ENCODE results near the gene ACVR1C. TPM values are rescaled to one million over a fixed set of nuclear protein-coding genes. Genes with fewer than 3 reads are reported as not detected.
"Not testable (repeated sequence)": the region's sequence is repeated elsewhere in the genome, so short reads cannot be mapped to it uniquely, and the experiment has no call there.

Gene ACVR1C
- total RNA-seq, 1 donor from 2014 or later, result 0.95 TPM

GRCh38 chr2:157566113-157566512 is 62.6 kb downstream of the ACVR1C start:
- not testable (repeated sequence) for H3K9me3 ChIP-seq (ENCODE audit: insufficient read depth, low read depth, low read length); H3K36me3 ChIP-seq (ENCODE audit: insufficient read depth, low read length); H3K4me1 Mint-ChIP-seq (ENCODE audit: low read depth, unreplicated experiment); H2AFZ ChIP-seq (ENCODE audit: low read depth, low read length); H3K27me3 ChIP-seq (ENCODE audit: insufficient read depth, low read length); H3K27ac Mint-ChIP-seq (ENCODE audit: unreplicated experiment); FAIRE-seq; H3K9me3 Mint-ChIP-seq (ENCODE audit: unreplicated experiment); H3K27ac ChIP-seq (ENCODE audit: low read depth, low read length); H3K4me3 ChIP-seq (ENCODE audit: insufficient read depth, low read depth, low read length); H3K4me2 ChIP-seq (ENCODE audit: low read length); H3K36me3 Mint-ChIP-seq (ENCODE audit: low read depth, unreplicated experiment); H3K4me3 Mint-ChIP-seq (ENCODE audit: unreplicated experiment); H3K4me1 ChIP-seq (ENCODE audit: insufficient read depth, low read length); DNase-seq (ENCODE audit: low read depth); H4K20me1 ChIP-seq (ENCODE audit: insufficient read depth, low read length); H3K9ac ChIP-seq (ENCODE audit: low read length); H3K79me2 ChIP-seq (ENCODE audit: insufficient read depth, low read length); H3K27me3 Mint-ChIP-seq (ENCODE audit: low read depth, unreplicated experiment)

- Mint-ChIP-seq H3K27me3 (ENCODE audit: low read depth, unreplicated experiment) (no peaks in the 10 kb centered on the region), H3K36me3 (ENCODE audit: low read depth, unreplicated experiment) (no peaks in the 10 kb centered on the region), H3K4me3 (ENCODE audit: unreplicated experiment) (no peak overlapping the region), H3K9me3 (ENCODE audit: unreplicated experiment) (no peaks in the 10 kb centered on the region), H3K27ac (ENCODE audit: unreplicated experiment) (no peak overlapping the region), H3K4me1 (ENCODE audit: low read depth, unreplicated experiment) (no peaks in the 10 kb centered on the region)
- no peaks in the 10 kb centered on the region for H4K20me1 ChIP-seq (ENCODE audit: insufficient read depth, low read length)
- H3K27me3 ChIP-seq (ENCODE audit: insufficient read depth, low read length), result no peaks in the 10 kb centered on the region
- H2AFZ ChIP-seq (ENCODE audit: low read depth, low read length), result no peak overlapping the region
- no peak overlapping the region for H3K27ac ChIP-seq (ENCODE audit: low read depth, low read length)
- H3K36me3 ChIP-seq (ENCODE audit: insufficient read depth, low read length), result no peaks in the 10 kb centered on the region
- H3K79me2 ChIP-seq (ENCODE audit: insufficient read depth, low read length), result no peaks in the 10 kb centered on the region
- TF ChIP-seq EZH2 (IDR thresholded peaks at IDR 0.05; ENCODE audit: insufficient read depth, low read length) (no peak), CTCF (IDR thresholded peaks at IDR 0.05; ENCODE audit: insufficient read depth, low read depth, low read length) (no peak)
- no peaks in the 10 kb centered on the region for H3K4me1 ChIP-seq (ENCODE audit: insufficient read depth, low read length)
- no peak overlapping the region for H3K9ac ChIP-seq (ENCODE audit: low read length)
- no peak overlapping the region for H3K4me3 ChIP-seq (ENCODE audit: insufficient read depth, low read depth, low read length)
- no peaks in the 10 kb centered on the region for H3K9me3 ChIP-seq (ENCODE audit: insufficient read depth, low read depth, low read length)
- DNase-seq (ENCODE audit: low read depth), result no peak
- no peak for FAIRE-seq
- H3K4me2 ChIP-seq (ENCODE audit: low read length), result no peak overlapping the region
Observed at GRCh38 chr2:157565550-157565949, 63.1 kb downstream of the ACVR1C start.

- no peak for FAIRE-seq
- Histone ChIP-seq H3K4me1 (ENCODE audit: insufficient read depth, low read length) (no peaks in the 10 kb centered on the region), H3K27me3 (ENCODE audit: insufficient read depth, low read length) (no peaks in the 10 kb centered on the region), H4K20me1 (ENCODE audit: insufficient read depth, low read length) (no peaks in the 10 kb centered on the region), H3K79me2 (ENCODE audit: insufficient read depth, low read length) (no peaks in the 10 kb centered on the region), H3K27ac (ENCODE audit: low read depth, low read length) (no peak overlapping the region), H3K36me3 (ENCODE audit: insufficient read depth, low read length) (no peaks in the 10 kb centered on the region), H2AFZ (ENCODE audit: low read depth, low read length) (no peak overlapping the region), H3K4me2 (ENCODE audit: low read length) (no peak overlapping the region), H3K9me3 (ENCODE audit: insufficient read depth, low read depth, low read length) (no peaks in the 10 kb centered on the region), H3K9ac (ENCODE audit: low read length) (no peak overlapping the region), H3K4me3 (ENCODE audit: insufficient read depth, low read depth, low read length) (no peak overlapping the region)
- H3K27me3 Mint-ChIP-seq (ENCODE audit: low read depth, unreplicated experiment), result no peaks in the 10 kb centered on the region
- H3K36me3 Mint-ChIP-seq (ENCODE audit: low read depth, unreplicated experiment), result no peaks in the 10 kb centered on the region
- H3K9me3 Mint-ChIP-seq (ENCODE audit: unreplicated experiment), result no peaks in the 10 kb centered on the region
- H3K4me3 Mint-ChIP-seq (ENCODE audit: unreplicated experiment), result no peak overlapping the region
- H3K27ac Mint-ChIP-seq (ENCODE audit: unreplicated experiment), result no peak overlapping the region
- H3K4me1 Mint-ChIP-seq (ENCODE audit: low read depth, unreplicated experiment), result no peaks in the 10 kb centered on the region
- DNase-seq (ENCODE audit: low read depth), result no peak
- TF ChIP-seq CTCF (IDR thresholded peaks at IDR 0.05; ENCODE audit: insufficient read depth, low read depth, low read length), result no peak
- no peak for TF ChIP-seq EZH2 (IDR thresholded peaks at IDR 0.05; ENCODE audit: insufficient read depth, low read length)
Observed at GRCh38 chr2:157559890-157560289, 68.8 kb downstream of the ACVR1C start.
